Neural progenitor cell (in vitro differentiated cells): ENCODE data around the gene CHST15. TPM values are rescaled to one million over a fixed set of nuclear protein-coding genes. Genes with fewer than 3 reads are reported as not detected.

ENCODE experiments used
- DNase-seq: peaks from one replicate; pipeline ENCODE4 v3.0.0-alpha.2; 2016; ENCODE audit warnings: low spot score
- H2AFZ ChIP-seq: fragments of 200-600 bp; sonication (generic); replicated peaks from 2 replicates; pipeline ENCODE4 v1.6.1; 2016; ENCODE audit warnings: antibody characterized with exemption
- H3F3A ChIP-seq: fragments of 200-600 bp; sonication (generic); 2 replicates; pipeline ENCODE4 v1.6.1; 2016; ENCODE audit warnings: antibody characterized with exemption, low read depth
- H3K27ac ChIP-seq: fragments of 200-600 bp; sonication (generic); 2 replicates; pipeline ENCODE4 v1.5.1; 2016; ENCODE audit warnings: mild to moderate bottlenecking
- H3K27me3 ChIP-seq: fragments of 200-600 bp; sonication (generic); 2 replicates; pipeline ENCODE4 v1.6.1; 2016; ENCODE audit warnings: mild to moderate bottlenecking, moderate library complexity
- H3K36me3 ChIP-seq: fragments of 200-600 bp; sonication (generic); 2 replicates; pipeline ENCODE4 v1.5.1; 2016
- H3K4me1 ChIP-seq: fragments of 200-600 bp; sonication (generic); 2 replicates; pipeline ENCODE4 v1.6.1; 2016; ENCODE audit warnings: mixed run types
- H3K4me2 ChIP-seq: fragments of 200-600 bp; sonication (generic); 2 replicates; pipeline ENCODE4 v1.6.1; 2016
- H3K4me3 ChIP-seq: fragments of 200-600 bp; sonication (generic); 2 replicates; pipeline ENCODE4 v1.5.1; 2016
- H3K79me2 ChIP-seq: fragments of 200-600 bp; sonication (generic); 2 replicates; pipeline ENCODE4 v1.6.1; 2016; ENCODE audit warnings: low read depth
- H3K9ac ChIP-seq: fragments of 200-600 bp; sonication (generic); 2 replicates; pipeline ENCODE4 v1.6.1; 2016
- H3K9me3 ChIP-seq: fragments of 200-600 bp; sonication (generic); 2 replicates; pipeline ENCODE4 v1.5.1; 2016; ENCODE audit warnings: low read depth
- H4K20me1 ChIP-seq: fragments of 200-600 bp; sonication (generic); 2 replicates; pipeline ENCODE4 v1.6.1; 2016; ENCODE audit warnings: low read depth
- H3K27ac Mint-ChIP-seq: 3 replicates; pipeline ENCODE4 v1.8.0; 2021; ENCODE audit warnings: mixed read lengths
- H3K27me3 Mint-ChIP-seq: 2 replicates; pipeline ENCODE4 v1.8.0; 2022; ENCODE audit warnings: low read depth, mild to moderate bottlenecking, inconsistent platforms, moderate library complexity, mixed read lengths; ENCODE audit not compliant: insufficient read depth
- H3K36me3 Mint-ChIP-seq: 3 replicates; pipeline ENCODE4 v1.8.0; 2021; ENCODE audit warnings: mixed read lengths
- H3K4me1 Mint-ChIP-seq: 3 replicates; pipeline ENCODE4 v1.8.0; 2021; ENCODE audit warnings: mixed read lengths
- H3K4me3 Mint-ChIP-seq: 3 replicates; pipeline ENCODE4 v1.8.0; 2021; ENCODE audit warnings: mild to moderate bottlenecking, moderate library complexity, mixed read lengths
- H3K9me3 Mint-ChIP-seq: 3 replicates; pipeline ENCODE4 v1.8.0; 2020; ENCODE audit warnings: mixed read lengths
- EZH2 ChIP-seq: fragments of 200-600 bp; sonication (generic); IDR thresholded peaks from 2 replicates; pipeline ENCODE4 v1.6.1; 2017; ENCODE audit warnings: antibody characterized with exemption, mild to moderate bottlenecking, moderate library complexity
- EZH2phosphoT487 ChIP-seq: fragments of 200-600 bp; sonication (generic); IDR thresholded peaks from 2 replicates; pipeline ENCODE4 v1.6.1; 2017; ENCODE audit warnings: antibody characterized with exemption
- total RNA-seq: library from RNA; depleted of rRNA; stranded (reverse); fragments of >200 nt; gene quantifications from 2 replicates; pipeline ENCODE4 v1.2.3, GENCODE V29; 2015; ENCODE audit warnings: low replicate concordance
- TF ChIP-seq, protein P1 (sequence below): fragments of 200-600 bp; sonication (generic); IDR thresholded peaks from 2 replicates; pipeline ENCODE4 v1.5.1; 2017; ENCODE audit warnings: antibody characterized with exemption, mild to moderate bottlenecking

The CHST15 gene
- total RNA-seq, 1 donor from 2014 or later: 0.54 TPM

- no peaks in the 10 kb centered on the region for H3K9me3 ChIP-seq
- Mint-ChIP-seq H3K27me3 (peaks cover 6% of the 10 kb centered on the region), H3K9me3 (peaks cover 6% of the 10 kb centered on the region), H3K4me3 (no peak overlapping the region), H3K4me1 (peaks cover 83% of the 10 kb centered on the region), H3K36me3 (peaks cover 4% of the 10 kb centered on the region), H3K27ac (no peak overlapping the region)
- no peak overlapping the region for H3K9ac ChIP-seq
- H3K4me2 ChIP-seq: no peak overlapping the region
- no peaks in the 10 kb centered on the region for H4K20me1 ChIP-seq
- TF ChIP-seq, protein P1, sequence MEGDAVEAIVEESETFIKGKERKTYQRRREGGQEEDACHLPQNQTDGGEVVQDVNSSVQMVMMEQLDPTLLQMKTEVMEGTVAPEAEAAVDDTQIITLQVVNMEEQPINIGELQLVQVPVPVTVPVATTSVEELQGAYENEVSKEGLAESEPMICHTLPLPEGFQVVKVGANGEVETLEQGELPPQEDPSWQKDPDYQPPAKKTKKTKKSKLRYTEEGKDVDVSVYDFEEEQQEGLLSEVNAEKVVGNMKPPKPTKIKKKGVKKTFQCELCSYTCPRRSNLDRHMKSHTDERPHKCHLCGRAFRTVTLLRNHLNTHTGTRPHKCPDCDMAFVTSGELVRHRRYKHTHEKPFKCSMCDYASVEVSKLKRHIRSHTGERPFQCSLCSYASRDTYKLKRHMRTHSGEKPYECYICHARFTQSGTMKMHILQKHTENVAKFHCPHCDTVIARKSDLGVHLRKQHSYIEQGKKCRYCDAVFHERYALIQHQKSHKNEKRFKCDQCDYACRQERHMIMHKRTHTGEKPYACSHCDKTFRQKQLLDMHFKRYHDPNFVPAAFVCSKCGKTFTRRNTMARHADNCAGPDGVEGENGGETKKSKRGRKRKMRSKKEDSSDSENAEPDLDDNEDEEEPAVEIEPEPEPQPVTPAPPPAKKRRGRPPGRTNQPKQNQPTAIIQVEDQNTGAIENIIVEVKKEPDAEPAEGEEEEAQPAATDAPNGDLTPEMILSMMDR: no peak
- TF ChIP-seq EZH2 (no peak), EZH2phosphoT487 (no peak)
- H3K36me3 ChIP-seq: no peaks in the 10 kb centered on the region
- peaks cover 10% of the 10 kb centered on the region for H3F3A ChIP-seq
- no peak overlapping the region for H2AFZ ChIP-seq
- H3K27me3 ChIP-seq: no peaks in the 10 kb centered on the region
- H3K4me1 ChIP-seq: peaks cover 40% of the 10 kb centered on the region
- no peak overlapping the region for H3K4me3 ChIP-seq
- no peak for DNase-seq
- H3K27ac ChIP-seq: no peak overlapping the region
- no peaks in the 10 kb centered on the region for H3K79me2 ChIP-seq
These were observed 24.5 kb downstream of the CHST15 start for GRCh38 chr10:124068929-124069328.

DNA sequence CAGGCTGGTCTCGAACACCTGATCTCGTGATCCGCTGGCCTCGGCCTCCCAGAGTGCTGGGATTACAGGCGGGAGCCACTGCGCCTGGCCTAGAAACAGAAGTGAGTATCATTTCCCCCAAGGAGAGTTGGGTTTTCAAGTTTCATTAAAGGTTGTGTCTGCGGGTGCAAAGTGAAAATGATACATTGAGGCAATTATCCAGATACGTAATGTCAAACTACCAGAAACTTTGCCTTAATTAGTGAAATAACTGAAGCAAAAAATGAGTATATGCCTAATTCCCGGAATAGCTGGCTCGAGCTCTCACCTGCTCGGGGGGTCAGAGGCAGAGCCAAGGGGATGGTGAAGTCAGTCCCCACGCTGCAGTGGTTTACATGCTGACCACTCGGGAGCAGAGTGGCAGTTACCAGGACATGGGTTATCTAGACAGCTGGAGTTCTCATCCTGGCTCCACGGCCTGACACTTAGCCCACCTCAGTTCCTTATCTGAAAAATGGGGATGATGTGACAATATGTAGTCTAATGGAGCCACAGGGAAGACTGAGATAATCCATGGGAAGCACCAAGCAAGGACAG is 25.5 kb downstream of the CHST15 start:
- no peak overlapping the region for H2AFZ ChIP-seq
- TF ChIP-seq, protein P1: no peak
- TF ChIP-seq EZH2phosphoT487 (no peak), EZH2 (no peak)
- Mint-ChIP-seq H3K36me3 (peaks cover 1% of the 10 kb centered on the region), H3K4me1 (peaks cover 77% of the 10 kb centered on the region), H3K27me3 (peaks cover 3% of the 10 kb centered on the region), H3K27ac (no peak overlapping the region), H3K4me3 (no peak overlapping the region), H3K9me3 (peaks cover under 1% of the 10 kb centered on the region)
- no peak overlapping the region for H3K4me3 ChIP-seq
- H3K36me3 ChIP-seq: no peaks in the 10 kb centered on the region
- H3K9ac ChIP-seq: no peak overlapping the region
- H4K20me1 ChIP-seq: no peaks in the 10 kb centered on the region
- H3K27me3 ChIP-seq: no peaks in the 10 kb centered on the region
- DNase-seq: no peak
- H3K9me3 ChIP-seq: no peaks in the 10 kb centered on the region
- H3K79me2 ChIP-seq: no peaks in the 10 kb centered on the region
- H3K4me2 ChIP-seq: no peak overlapping the region
- peaks cover 10% of the 10 kb centered on the region for H3F3A ChIP-seq
- peaks cover 40% of the 10 kb centered on the region for H3K4me1 ChIP-seq
- H3K27ac ChIP-seq: no peak overlapping the region

- Histone ChIP-seq H4K20me1 (no peaks in the 10 kb centered on the region), H3K9me3 (no peaks in the 10 kb centered on the region), H3K27ac (no peak overlapping the region), H3K36me3 (no peaks in the 10 kb centered on the region), H3K79me2 (no peaks in the 10 kb centered on the region), H3K9ac (no peak overlapping the region), H3K4me2 (peak overlapping the region; percentile 36), H3K4me3 (no peak overlapping the region), H3K27me3 (no peaks in the 10 kb centered on the region), H3K4me1 (peaks cover 40% of the 10 kb centered on the region), H2AFZ (no peak overlapping the region), H3F3A (peaks cover 10% of the 10 kb centered on the region)
- H3K4me3 Mint-ChIP-seq: peak overlapping the region; percentile 35
- peak; percentile 80 for DNase-seq
- no peaks in the 10 kb centered on the region for H3K9me3 Mint-ChIP-seq
- peaks cover 3% of the 10 kb centered on the region for H3K27me3 Mint-ChIP-seq
- TF ChIP-seq, protein P1: no peak
- TF ChIP-seq EZH2 (no peak), EZH2phosphoT487 (no peak)
- peak overlapping the region; percentile 66 for H3K27ac Mint-ChIP-seq
- H3K4me1 Mint-ChIP-seq: peaks cover 70% of the 10 kb centered on the region
- H3K36me3 Mint-ChIP-seq: no peaks in the 10 kb centered on the region
These were observed 26.4 kb downstream of the CHST15 start for GRCh38 chr10:124066781-124067714.
